HK-2 (cell line): ENCODE data around the gene RAD51B.
"Not testable (repeated sequence)": the region's sequence is repeated elsewhere in the genome, so short reads cannot be mapped to it uniquely, and the experiment has no call there.

Source experiments
- DNase-seq: peaks from one replicate; pipeline ENCODE4 v3.0.0-alpha.2; 2018; ENCODE audit not compliant: unreplicated experiment

RAD51B gene

GRCh38 chr14:67819563-67820421 lies at the start of gene RAD51B:
Gene RAD51B (plus strand): TSS chr14:67819779.
- DNase-seq: peak; percentile 80

- no peak for DNase-seq
Measured at GRCh38 chr14:67773844-67774377, 45.7 kb upstream of the RAD51B start.

DNA sequence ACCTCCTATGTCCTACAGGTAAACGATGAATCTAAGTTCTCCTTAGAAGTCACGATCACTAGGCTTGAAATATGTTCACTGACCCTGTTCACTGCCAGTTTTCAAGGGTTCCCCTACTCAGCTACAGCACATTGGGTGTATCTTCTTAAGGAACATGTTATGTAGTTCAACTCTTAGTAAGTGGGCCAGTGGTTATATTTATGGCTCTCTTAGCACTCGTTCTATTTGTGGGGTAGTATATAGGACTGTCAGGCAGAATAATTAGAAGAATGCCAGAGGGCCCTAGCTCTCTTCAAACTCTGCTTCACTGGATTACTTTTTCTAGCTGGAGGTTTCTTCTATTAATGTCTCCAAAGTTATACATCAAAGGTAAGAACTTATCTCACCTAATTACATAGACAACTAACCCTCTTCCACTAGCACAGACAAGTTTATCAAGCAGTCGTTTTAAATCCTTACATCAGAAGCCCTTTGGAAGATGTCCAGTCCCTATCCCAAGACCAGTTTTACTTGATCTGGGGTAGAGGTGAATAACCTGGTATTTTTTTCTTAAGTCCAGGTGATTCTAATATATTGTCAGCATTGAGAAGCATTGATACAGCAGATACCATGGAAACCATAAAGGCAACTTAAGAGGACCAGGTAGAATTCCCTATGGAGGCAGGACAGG lies 42.8 kb upstream of the RAD51B start:
- DNase-seq: no peak

DNA sequence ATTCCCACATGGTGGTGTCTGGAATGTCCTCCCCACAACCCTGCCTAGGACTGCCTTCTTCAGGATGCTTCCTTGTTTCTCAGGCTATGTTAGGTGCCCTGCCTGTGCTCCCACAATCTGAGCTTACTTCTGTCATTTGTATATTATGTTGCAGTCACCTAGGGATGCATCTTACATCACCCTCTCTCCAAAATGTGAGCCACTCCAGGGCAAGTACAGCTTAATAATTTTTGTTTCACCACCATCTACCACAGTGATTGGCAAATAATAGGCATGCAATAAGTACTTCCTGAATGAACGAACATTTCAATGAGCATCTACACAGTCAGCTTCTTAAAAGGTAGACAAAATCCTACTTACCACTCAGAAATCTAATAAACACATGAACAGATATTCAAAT lies 40.8 kb upstream of the RAD51B start:
- DNase-seq: no peak

- no peak for DNase-seq
Measured at GRCh38 chr14:67782090-67782489, 37.5 kb upstream of the RAD51B start.

DNA sequence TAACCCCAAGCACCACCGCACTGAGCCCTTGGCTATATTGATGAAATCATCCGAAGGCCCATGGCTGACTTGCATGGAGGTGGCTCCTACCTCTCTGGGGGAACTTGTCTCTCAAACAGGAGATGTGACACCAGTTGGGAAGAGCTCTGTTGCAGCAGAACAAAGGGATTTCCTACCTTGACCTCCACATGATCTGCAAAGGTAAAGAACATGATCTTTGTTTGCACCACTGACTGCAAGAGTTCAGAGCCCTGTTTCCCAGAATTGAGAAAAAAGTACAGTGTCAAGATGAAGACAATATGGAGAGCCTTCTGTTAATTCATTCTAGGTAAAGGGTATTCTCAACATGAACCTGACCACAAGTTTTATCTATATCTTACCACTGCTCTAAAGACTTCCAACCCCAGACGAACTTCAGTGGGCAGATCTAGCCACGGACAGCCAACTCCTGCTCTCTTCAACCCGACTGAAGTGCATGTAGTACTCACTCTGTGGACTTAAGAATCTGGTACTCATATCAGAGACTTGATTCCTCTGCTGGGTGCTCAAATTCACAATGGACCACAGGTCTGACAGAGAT lies 35.2 kb upstream of the RAD51B start:
- no peak for DNase-seq

GRCh38 chr14:67785270-67786109 lies 34.1 kb upstream of the RAD51B start:
- DNase-seq: no peak

- no peak for DNase-seq
Measured at GRCh38 chr14:67787673-67788072, 31.9 kb upstream of the RAD51B start.

DNA sequence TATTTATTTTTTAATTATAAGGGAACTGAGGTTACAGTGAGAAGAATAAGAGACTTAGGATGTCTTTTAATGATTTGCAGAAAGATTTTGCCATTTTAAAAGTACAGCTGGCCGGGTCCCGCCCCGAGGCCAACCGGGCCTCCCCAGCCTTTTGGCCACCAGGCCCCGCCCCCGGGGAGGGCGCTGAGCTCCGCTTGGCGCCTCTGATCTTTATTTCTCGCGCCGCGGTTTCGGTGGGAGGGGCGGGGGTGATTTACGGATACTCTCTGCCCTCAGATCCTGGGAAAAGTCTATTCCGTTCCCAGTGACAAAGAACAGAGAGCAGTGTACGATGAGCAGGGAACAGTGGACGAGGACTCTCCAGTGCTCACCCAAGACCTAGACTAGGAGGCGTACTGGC lies 20.8 kb upstream of the RAD51B start:
- DNase-seq: no peak

GRCh38 chr14:67800743-67801142 lies 18.8 kb upstream of the RAD51B start:
- DNase-seq: no peak

GRCh38 chr14:67806246-67806645 lies 13.3 kb upstream of the RAD51B start:
- no peak for DNase-seq

DNA sequence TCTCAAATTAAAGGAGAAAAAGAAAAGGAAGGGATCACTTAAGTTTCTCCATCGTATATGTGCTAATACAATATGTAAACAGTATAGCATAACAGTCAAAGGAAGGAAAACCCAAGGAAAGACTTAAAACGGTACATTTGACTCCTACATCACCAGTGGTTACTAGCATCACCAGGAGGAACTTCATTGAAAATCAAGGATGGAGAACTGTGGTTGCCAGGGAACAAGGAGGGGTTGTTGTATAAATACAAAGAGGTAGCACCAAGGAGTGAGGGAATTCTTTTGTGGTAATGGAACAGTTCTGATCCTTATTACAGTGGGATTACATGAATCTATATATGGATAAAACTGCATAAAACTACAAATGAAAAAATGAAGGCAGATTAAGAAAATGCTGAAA lies 4.8 kb upstream of the RAD51B start:
- DNase-seq: no peak

DNA sequence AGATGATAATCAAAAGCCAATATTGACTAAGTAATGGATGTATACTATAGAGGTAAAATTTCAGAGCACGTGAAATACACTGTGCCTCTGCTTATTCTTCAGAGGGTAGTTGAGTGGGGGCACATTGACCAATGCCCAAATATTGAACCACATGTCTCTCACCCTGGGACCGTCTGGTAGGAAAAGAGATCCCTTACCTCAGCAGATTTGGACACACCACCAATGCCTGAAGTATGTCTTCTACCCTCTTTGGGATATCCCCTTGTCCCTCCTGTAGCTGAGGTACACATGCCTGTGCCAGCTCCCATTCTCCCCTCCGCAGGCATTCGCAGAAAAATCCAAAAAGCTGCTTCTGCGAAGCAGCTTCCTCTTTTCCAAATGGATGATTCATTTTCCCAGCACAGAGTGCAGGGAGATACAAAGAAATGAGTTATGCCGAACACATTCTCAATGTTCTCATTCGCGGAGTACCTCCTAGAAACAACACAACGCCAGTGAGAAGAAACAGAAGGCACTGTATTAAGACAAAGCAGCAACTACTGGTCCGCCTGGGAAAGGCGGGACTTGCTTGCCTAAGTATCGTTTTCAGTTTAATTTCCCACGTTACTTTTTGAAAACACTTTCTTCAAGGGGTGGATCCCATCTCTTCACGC lies 3.9 kb upstream of the RAD51B start:
- DNase-seq: no peak

- DNase-seq: peak; percentile 88
Measured at GRCh38 chr14:67816326-67817002, 3.1 kb upstream of the RAD51B start, which contains the start of gene ZFYVE26. Gene ZFYVE26 (minus strand): TSS chr14:67816590. CDS start chr14:67815963, 627 bp downstream.

DNA sequence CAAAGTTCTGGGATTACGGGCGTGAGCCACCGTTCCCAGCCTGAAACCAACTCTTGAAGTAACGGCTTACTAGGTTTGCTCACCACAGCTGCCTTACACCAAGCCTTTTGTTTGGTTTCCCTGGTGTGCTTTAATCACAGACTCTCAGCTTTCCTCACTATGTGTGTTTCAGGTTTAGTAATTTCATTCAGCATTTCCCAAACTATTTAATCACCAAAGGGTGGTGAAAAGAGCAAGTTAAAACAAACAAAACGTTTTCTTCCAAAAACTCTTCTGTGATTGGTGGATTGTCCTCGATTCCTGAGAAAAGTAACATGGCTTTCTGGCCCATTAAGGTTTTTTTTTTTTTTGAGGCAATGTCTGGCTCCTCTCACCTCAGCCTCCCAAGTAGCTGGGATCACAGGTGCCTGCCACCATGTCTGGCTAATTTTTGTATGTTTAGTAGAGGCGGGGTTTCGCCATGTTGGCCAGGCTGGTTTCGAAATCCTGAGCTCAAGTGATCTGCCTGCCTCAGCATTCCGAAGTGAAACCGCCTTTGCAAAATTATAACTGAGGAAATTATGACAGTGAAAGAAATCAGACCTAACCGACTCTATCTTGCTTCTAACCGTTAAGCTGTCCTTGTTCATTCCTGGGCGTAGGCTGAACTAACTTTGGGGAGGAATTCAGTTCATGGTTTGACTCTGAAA lies 1.7 kb upstream of the RAD51B start:
- DNase-seq: no peak

- DNase-seq: not testable (repeated sequence)
Measured at GRCh38 chr14:67818476-67818875, 1.1 kb upstream of the RAD51B start.

DNA sequence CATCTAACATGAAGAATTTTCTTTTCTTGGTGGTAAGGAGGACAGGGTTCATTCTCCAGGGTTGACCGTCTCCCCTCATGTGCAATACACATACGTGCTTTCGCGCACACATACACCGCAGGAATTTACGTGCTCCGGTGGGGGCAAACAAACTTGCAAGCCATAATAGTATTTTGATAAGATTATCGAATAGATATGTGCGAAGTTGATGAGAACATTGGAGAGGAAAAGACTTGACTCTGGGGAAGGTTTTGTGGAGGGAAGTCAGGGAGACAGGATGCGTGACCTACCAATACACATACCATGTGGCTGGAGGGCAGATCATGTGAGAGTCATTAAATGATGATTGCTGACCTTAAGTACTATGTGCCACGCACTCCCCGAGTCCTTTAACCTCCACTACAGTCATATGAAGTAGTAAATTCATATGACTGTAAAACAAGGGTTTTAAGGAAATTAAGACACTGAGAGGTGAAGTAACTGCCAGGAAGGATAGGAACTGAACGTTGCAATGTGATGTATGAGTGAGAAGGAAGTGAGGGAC lies 921 bp downstream of the RAD51B start:
- peak; percentile 49 for DNase-seq

DNA sequence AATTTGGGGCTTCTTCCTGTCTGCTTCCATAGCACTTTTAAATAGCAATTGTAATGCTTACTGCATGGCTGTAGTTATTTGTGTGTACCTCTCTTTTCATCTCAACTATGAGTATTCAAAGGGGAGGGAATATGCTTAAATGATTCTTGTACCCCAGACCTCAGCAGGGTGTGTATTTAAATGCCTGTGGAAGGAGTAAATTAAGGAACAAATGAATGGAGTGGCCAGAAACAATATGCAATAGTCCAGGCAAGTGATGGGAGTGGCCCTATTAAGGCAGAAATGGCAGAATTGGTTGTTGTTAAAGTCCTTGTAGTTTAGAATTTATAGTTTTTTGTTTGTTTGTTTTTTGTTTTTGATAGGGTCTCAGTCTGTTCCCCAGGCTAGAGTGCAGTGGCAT lies 1.5 kb downstream of the RAD51B start:
- DNase-seq: no peak

- no peak for DNase-seq
Measured at GRCh38 chr14:67831113-67831512, 11.5 kb downstream of the RAD51B start.

- DNase-seq: no peak
Measured at GRCh38 chr14:67833403-67833802, 13.8 kb downstream of the RAD51B start.
